ENCODE measurements around the gene PGLYRP4.

The PGLYRP4 gene

GRCh38 chr1:153309441-153309840 lies 39.2 kb downstream of the PGLYRP4 start:
- Histone ChIP-seq H3K4me2 (ENCODE audit: insufficient read depth, low read length) (no peak overlapping the region), H4K20me1 (ENCODE audit: insufficient read depth, low read length) (no peaks in the 10 kb centered on the region; the same call in 1 of the 2 replicates), H3K4me3 (ENCODE audit: low read depth in 1 of 2, low read length in 2 of 2) (no peak overlapping the region), H2AFZ (ENCODE audit: low read depth, low read length) (no peak overlapping the region), H3K27ac (ENCODE audit: low read length) (no peak overlapping the region), H3K27me3 (ENCODE audit: insufficient read depth, low read length, poor library complexity) (peaks cover 22% of the 10 kb centered on the region), H3K9me3 (ENCODE audit: insufficient read depth, low read length, severe bottlenecking) (no peaks in the 10 kb centered on the region), H3K36me3 (ENCODE audit: insufficient read depth, low read length) (no peaks in the 10 kb centered on the region), H3K4me1 (ENCODE audit: insufficient read depth, low read length) (no peaks in the 10 kb centered on the region), H3K9ac (ENCODE audit: low read depth, low read length) (no peak overlapping the region), H3K79me2 (ENCODE audit: insufficient read depth, low read length) (no peaks in the 10 kb centered on the region)
- TF ChIP-seq CTCF (IDR thresholded peaks at IDR 0.05; ENCODE audit: borderline replicate concordance, extremely low read depth, low read length, poor library complexity, severe bottlenecking) = no peak
- TF ChIP-seq EZH2 (IDR thresholded peaks at IDR 0.05; ENCODE audit: borderline replicate concordance, low read depth, low read length, severe bottlenecking) = no peak
- DNase-seq (no peak), ATAC-seq (ENCODE audit: insufficient read depth, low read depth) (no peak)

- H2AFZ ChIP-seq (ENCODE audit: low read depth, low read length) = no peak overlapping the region
- H3K4me2 ChIP-seq (ENCODE audit: insufficient read depth, low read length) = no peak overlapping the region
- no peak for ATAC-seq (ENCODE audit: insufficient read depth, low read depth)
- no peak for DNase-seq
- H3K4me1 ChIP-seq (ENCODE audit: insufficient read depth, low read length) = no peaks in the 10 kb centered on the region
- no peaks in the 10 kb centered on the region for H3K36me3 ChIP-seq (ENCODE audit: insufficient read depth, low read length)
- no peak overlapping the region for H3K27ac ChIP-seq (ENCODE audit: low read length)
- H3K79me2 ChIP-seq (ENCODE audit: insufficient read depth, low read length) = no peaks in the 10 kb centered on the region
- TF ChIP-seq EZH2 (IDR thresholded peaks at IDR 0.05; ENCODE audit: borderline replicate concordance, low read depth, low read length, severe bottlenecking) = no peak
- TF ChIP-seq CTCF (IDR thresholded peaks at IDR 0.05; ENCODE audit: borderline replicate concordance, extremely low read depth, low read length, poor library complexity, severe bottlenecking) = no peak
- H3K9ac ChIP-seq (ENCODE audit: low read depth, low read length) = no peak overlapping the region
- no peaks in the 10 kb centered on the region; the same call in 1 of the 2 replicates for H4K20me1 ChIP-seq (ENCODE audit: insufficient read depth, low read length)
- no peak overlapping the region for H3K4me3 ChIP-seq (ENCODE audit: low read depth in 1 of 2, low read length in 2 of 2)
- no peaks in the 10 kb centered on the region for H3K9me3 ChIP-seq (ENCODE audit: insufficient read depth, low read length, severe bottlenecking)
- peaks cover 24% of the 10 kb centered on the region for H3K27me3 ChIP-seq (ENCODE audit: insufficient read depth, low read length, poor library complexity)
Observed at GRCh38 chr1:153308540-153308939, 40.1 kb downstream of the PGLYRP4 start.

GRCh38 chr1:153307221-153307600 lies 41.4 kb downstream of the PGLYRP4 start:
- H3K4me1 ChIP-seq (ENCODE audit: insufficient read depth, low read length) = no peaks in the 10 kb centered on the region
- no peak overlapping the region for H3K4me3 ChIP-seq (ENCODE audit: low read depth in 1 of 2, low read length in 2 of 2)
- H3K79me2 ChIP-seq (ENCODE audit: insufficient read depth, low read length) = no peaks in the 10 kb centered on the region
- no peaks in the 10 kb centered on the region; the same call in 1 of the 2 replicates for H4K20me1 ChIP-seq (ENCODE audit: insufficient read depth, low read length)
- no peaks in the 10 kb centered on the region for H3K36me3 ChIP-seq (ENCODE audit: insufficient read depth, low read length)
- H3K9me3 ChIP-seq (ENCODE audit: insufficient read depth, low read length, severe bottlenecking) = no peaks in the 10 kb centered on the region
- H3K27me3 ChIP-seq (ENCODE audit: insufficient read depth, low read length, poor library complexity) = peaks cover 19% of the 10 kb centered on the region
- ATAC-seq (ENCODE audit: insufficient read depth, low read depth) (no peak), DNase-seq (no peak)
- H3K4me2 ChIP-seq (ENCODE audit: insufficient read depth, low read length) = no peak overlapping the region
- TF ChIP-seq CTCF (IDR thresholded peaks at IDR 0.05; ENCODE audit: borderline replicate concordance, extremely low read depth, low read length, poor library complexity, severe bottlenecking) (no peak), EZH2 (IDR thresholded peaks at IDR 0.05; ENCODE audit: borderline replicate concordance, low read depth, low read length, severe bottlenecking) (no peak)
- no peak overlapping the region for H2AFZ ChIP-seq (ENCODE audit: low read depth, low read length)
- no peak overlapping the region for H3K27ac ChIP-seq (ENCODE audit: low read length)
- H3K9ac ChIP-seq (ENCODE audit: low read depth, low read length) = no peak overlapping the region
